H1 (cell line): ENCODE data around the gene INPP5J. TPM values are rescaled to one million over a fixed set of nuclear protein-coding genes. Genes with fewer than 3 reads are reported as not detected.

Experiments
- ATF3 ChIP-seq: IDR thresholded peaks from 2 replicates; pipeline ENCODE4 v1.6.1; 2011; ENCODE audit warnings: low read depth, mild to moderate bottlenecking, low read length; ENCODE audit not compliant: insufficient read depth
- BACH1 ChIP-seq: IDR thresholded peaks from 2 replicates; pipeline ENCODE4 v1.6.1; 2012; ENCODE audit warnings: low read length, improper control_type of control experiment
- CEBPB ChIP-seq: IDR thresholded peaks from 2 replicates; pipeline ENCODE4 v1.6.1; 2012; ENCODE audit warnings: low read depth, low read length
- CHD7 ChIP-seq: fragments of 300-600 bp; sonication (generic); IDR thresholded peaks from 2 replicates; pipeline ENCODE4 v1.7.1; 2012; ENCODE audit warnings: low read length, moderate library complexity, mild to moderate bottlenecking, inconsistent platforms; ENCODE audit not compliant: insufficient replicate concordance
- GTF2F1 ChIP-seq: IDR thresholded peaks from 2 replicates; pipeline ENCODE4 v1.6.1; 2012; ENCODE audit warnings: low read depth, low read length, improper control_type of control experiment, borderline replicate concordance
- JUN ChIP-seq: IDR thresholded peaks from 2 replicates; pipeline ENCODE4 v1.6.1; 2011; ENCODE audit warnings: low read depth, mild to moderate bottlenecking, improper control_type of control experiment, low read length
- POU5F1 ChIP-seq: IDR thresholded peaks from 2 replicates; pipeline ENCODE4 v1.6.1; 2011; ENCODE audit warnings: low read depth, mild to moderate bottlenecking, low read length, moderate library complexity
- RNF2 ChIP-seq: fragments of 200-900, 300-1000 bp; sonication (generic); IDR thresholded peaks from 2 replicates; pipeline ENCODE4 v1.7.1; 2016; ENCODE audit warnings: borderline replicate concordance, low read depth, mild to moderate bottlenecking, antibody characterized with exemption, low read length; ENCODE audit not compliant: poor library complexity, severe bottlenecking; ENCODE audit errors: missing control alignments
- SAP30 ChIP-seq: fragments of 300-600 bp; sonication (generic); IDR thresholded peaks from 2 replicates; pipeline ENCODE4 v1.7.1; 2012; ENCODE audit warnings: low read length, moderate library complexity, mild to moderate bottlenecking, inconsistent platforms; ENCODE audit not compliant: insufficient read depth, insufficient replicate concordance
- SIX5 ChIP-seq: IDR thresholded peaks from 2 replicates; pipeline ENCODE4 v1.6.1; 2011; ENCODE audit warnings: mild to moderate bottlenecking, low read depth, low read length
- TBP ChIP-seq: IDR thresholded peaks from 2 replicates; pipeline ENCODE4 v1.6.1; 2011; ENCODE audit warnings: low read depth, low read length, improper control_type of control experiment
- YY1 ChIP-seq: IDR thresholded peaks from 2 replicates; pipeline ENCODE4 v1.6.1; 2011; ENCODE audit warnings: low read depth, mild to moderate bottlenecking, low read length
- polyA plus RNA-seq, 7 experiments: library from polyadenylated mRNA; depleted of rRNA in 3 of 7; stranded (reverse) in 5 of 7; unstranded in 2 of 7; fragments of >200 nt in 5 of 7; fragments of 200-250 nt in 2 of 7; gene quantifications; 1 replicate in 5 of 7; 2 replicates in 1 of 7; 4 replicates in 1 of 7; pipeline versions ENCODE4 v1.2.1 to v1.2.3, GENCODE V29; 2011 to 2013; ENCODE audit warnings: missing spikeins in 2 of 7, mixed read lengths in 2 of 7
- total RNA-seq: library from RNA; stranded (reverse); fragmentation: NEBNext Ultra II Directional; extraction: Animal tissue kit (Norgen Biotek cat#: 25700); gene quantifications from 2 replicates; pipeline ENCODE4 v1.2.1, GENCODE V29; 2021

The INPP5J gene
- total and polyA plus RNA-seq, 2 of the 8 experiments (the other 6 are each of a cell fraction or from before 2014, with no cell fraction given), result 5.4 to 6.0 TPM

- TF ChIP-seq CHD7, result no peak
- no peak for TF ChIP-seq TBP
- no peak for TF ChIP-seq YY1
- TF ChIP-seq SIX5, result no peak
- no peak for TF ChIP-seq ATF3
- TF ChIP-seq GTF2F1, result no peak
- TF ChIP-seq BACH1, result no peak
- no peak for TF ChIP-seq POU5F1
- no peak for TF ChIP-seq JUN
- no peak for TF ChIP-seq RNF2
- no peak for TF ChIP-seq CEBPB
- TF ChIP-seq SAP30, result no peak
Observed at GRCh38 chr22:31107894-31108218, 14.9 kb upstream of the INPP5J start (continued).
